Prostate gland (tissue), 2 donors: ENCODE measurements around the gene SLC35F3.
A peak's percentile ranks its signal among the peaks of the same experiment; 100 is the strongest.

Experiments used
- POLR2AphosphoS5 ChIP-seq: sonication (generic); formaldehyde crosslinking; IDR thresholded peaks from one replicate; pipeline ENCODE4 v1.6.1; 2017; ENCODE audit warnings: antibody characterized with exemption
- TF ChIP-seq, protein P1 (sequence below), 4 experiments: fragments of 200-600 bp in 2 of 4; fragments of 450-650 bp in 2 of 4; sonication (generic) in 2 of 4; IDR thresholded peaks; 1 replicate in 3 of 4; 2 replicates in 1 of 4; pipeline ENCODE4 v1.5.1; 2016 to 2019; ENCODE audit warnings: antibody characterized with exemption in 4 of 4, mild to moderate bottlenecking in 2 of 4, moderate library complexity in 2 of 4

DNA sequence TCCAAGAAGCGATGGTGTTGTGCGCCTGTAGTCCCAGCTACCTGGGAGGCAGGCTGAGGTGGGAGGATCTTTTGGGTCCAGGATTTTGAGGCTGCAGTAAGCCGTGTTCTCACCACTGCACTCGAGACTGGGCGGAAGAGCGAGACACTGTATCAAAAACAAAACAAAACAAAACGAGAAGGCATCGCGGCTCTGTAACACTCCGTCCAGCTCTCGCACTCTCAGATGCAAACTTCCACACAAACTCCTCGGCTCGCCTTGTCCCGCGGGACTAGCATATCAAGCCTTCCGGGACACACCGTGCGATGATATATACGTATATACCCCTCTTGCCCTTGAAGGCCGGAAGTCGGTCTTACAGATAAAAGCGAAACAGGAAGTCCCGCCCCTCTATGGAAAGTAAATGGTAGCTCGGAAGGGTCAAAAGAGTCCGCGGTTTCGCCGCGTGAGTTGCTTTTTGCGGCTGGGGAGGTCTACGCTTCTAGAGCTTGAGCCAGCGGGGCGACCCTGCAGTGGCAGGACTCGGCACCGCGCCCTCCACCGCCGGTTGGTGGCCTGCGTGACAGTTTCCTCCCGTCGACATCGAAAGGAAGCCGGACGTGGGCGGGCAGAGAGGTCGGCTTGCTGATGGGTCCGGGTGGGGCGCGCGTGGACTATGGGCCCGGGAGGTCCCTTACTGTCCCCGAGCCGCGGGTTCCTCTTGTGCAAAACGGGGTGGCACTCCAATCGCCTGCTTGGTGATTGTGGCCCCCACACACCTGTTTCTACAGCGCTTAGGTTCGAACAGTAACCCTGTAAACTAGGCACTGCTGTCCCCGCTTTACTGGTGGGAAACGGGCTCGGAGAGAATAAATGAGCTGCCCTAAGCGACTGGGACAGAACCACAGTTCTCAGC, 468.8 kb downstream of the SLC35F3 start, which contains the start of gene COA6:
- TF ChIP-seq, protein P1, sequence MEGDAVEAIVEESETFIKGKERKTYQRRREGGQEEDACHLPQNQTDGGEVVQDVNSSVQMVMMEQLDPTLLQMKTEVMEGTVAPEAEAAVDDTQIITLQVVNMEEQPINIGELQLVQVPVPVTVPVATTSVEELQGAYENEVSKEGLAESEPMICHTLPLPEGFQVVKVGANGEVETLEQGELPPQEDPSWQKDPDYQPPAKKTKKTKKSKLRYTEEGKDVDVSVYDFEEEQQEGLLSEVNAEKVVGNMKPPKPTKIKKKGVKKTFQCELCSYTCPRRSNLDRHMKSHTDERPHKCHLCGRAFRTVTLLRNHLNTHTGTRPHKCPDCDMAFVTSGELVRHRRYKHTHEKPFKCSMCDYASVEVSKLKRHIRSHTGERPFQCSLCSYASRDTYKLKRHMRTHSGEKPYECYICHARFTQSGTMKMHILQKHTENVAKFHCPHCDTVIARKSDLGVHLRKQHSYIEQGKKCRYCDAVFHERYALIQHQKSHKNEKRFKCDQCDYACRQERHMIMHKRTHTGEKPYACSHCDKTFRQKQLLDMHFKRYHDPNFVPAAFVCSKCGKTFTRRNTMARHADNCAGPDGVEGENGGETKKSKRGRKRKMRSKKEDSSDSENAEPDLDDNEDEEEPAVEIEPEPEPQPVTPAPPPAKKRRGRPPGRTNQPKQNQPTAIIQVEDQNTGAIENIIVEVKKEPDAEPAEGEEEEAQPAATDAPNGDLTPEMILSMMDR (IDR thresholded peaks at IDR 0.05) = peak in 1 of 4 experiments; percentile 13
- TF ChIP-seq POLR2AphosphoS5 = peak; percentile 96
